ENCODE results near the gene NOTCH4.

The NOTCH4 gene

GRCh38 chr6:32177788-32178546, 45.9 kb downstream of the NOTCH4 start, which contains the start of gene RNF5:
TSS of gene RNF5 (plus strand) at chr6:32178405. CDS start at chr6:32178512, 107 bp downstream.
- no peak for TF ChIP-seq CTCF (IDR thresholded peaks at IDR 0.05)
- H3K4me2 ChIP-seq (ENCODE audit: low read length), result peak within 1 kb of the TSS; percentile 91
- no peaks in the 10 kb centered on the region for H3K27me3 ChIP-seq (ENCODE audit: control insufficient read depth, insufficient read depth, low read length)
- H3K4me3 ChIP-seq (ENCODE audit: low read depth, low read length), result peak within 1 kb of the TSS; percentile 89
- H3K4me1 ChIP-seq, result peaks cover 9% of the 10 kb centered on the region
- peak within 1 kb of the TSS; percentile 89 for H2AFZ ChIP-seq
- H3K36me3 ChIP-seq (ENCODE audit: control insufficient read depth, insufficient read depth, low read length), result no peaks in the 10 kb centered on the region
- H3K27ac ChIP-seq, result peak within 1 kb of the TSS; percentile 98
- peaks cover 9% of the 10 kb centered on the region for H3K79me2 ChIP-seq
- no peaks in the 10 kb centered on the region for H3K9me3 ChIP-seq (ENCODE audit: control insufficient read depth, low read length)
- H3K9ac ChIP-seq, result peak within 1 kb of the TSS; percentile 47

DNA sequence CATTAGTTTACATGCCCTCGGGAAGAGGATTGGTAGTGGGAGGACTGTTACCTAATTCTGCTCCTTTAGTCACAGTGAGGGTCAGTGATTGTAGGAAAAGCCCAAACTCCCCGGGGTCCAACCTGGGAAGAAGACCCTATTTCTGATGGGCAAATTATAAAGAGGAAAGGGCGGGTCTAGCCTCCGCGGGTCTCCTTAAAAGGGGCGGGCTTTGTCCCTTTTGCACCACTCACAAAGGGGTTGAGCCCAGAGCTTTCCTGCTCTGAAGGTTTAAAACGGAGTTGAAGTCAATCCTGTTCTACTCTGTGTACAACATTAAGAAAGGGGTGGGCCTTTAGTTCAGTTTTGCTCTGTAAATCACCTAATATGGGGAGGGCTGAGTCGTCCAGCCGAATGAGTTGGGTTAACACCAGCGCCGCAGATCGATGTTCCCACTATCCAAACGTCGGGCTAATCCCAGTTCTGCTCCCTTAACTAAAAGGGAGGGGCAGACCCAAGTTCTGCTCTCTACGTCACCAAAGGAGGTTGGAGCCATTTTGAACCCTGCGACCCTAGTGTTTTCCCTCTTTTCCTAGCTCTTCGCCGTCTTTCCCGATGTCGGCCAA, 46.6 kb downstream of the NOTCH4 start:
- Histone ChIP-seq H3K9ac (peak overlapping the region; percentile 25), H3K4me2 (ENCODE audit: low read length) (peak overlapping the region; percentile 91), H3K27ac (peak overlapping the region; percentile 98), H3K4me3 (ENCODE audit: low read depth, low read length) (peak overlapping the region; percentile 89), H3K36me3 (ENCODE audit: control insufficient read depth, insufficient read depth, low read length) (no peaks in the 10 kb centered on the region), H3K4me1 (peaks cover 9% of the 10 kb centered on the region), H3K27me3 (ENCODE audit: control insufficient read depth, insufficient read depth, low read length) (no peaks in the 10 kb centered on the region), H2AFZ (peak overlapping the region; percentile 89), H3K9me3 (ENCODE audit: control insufficient read depth, low read length) (no peaks in the 10 kb centered on the region), H3K79me2 (peaks cover 9% of the 10 kb centered on the region)
- TF ChIP-seq CTCF (IDR thresholded peaks at IDR 0.05), result no peak

- Histone ChIP-seq H3K27ac (peak overlapping the region; percentile 98), H3K36me3 (ENCODE audit: control insufficient read depth, insufficient read depth, low read length) (no peaks in the 10 kb centered on the region), H3K4me1 (peaks cover 9% of the 10 kb centered on the region), H3K9ac (no peak overlapping the region), H3K27me3 (ENCODE audit: control insufficient read depth, insufficient read depth, low read length) (no peaks in the 10 kb centered on the region), H3K79me2 (peaks cover 9% of the 10 kb centered on the region), H2AFZ (peak overlapping the region; percentile 89), H3K4me2 (ENCODE audit: low read length) (peak overlapping the region; percentile 91), H3K4me3 (ENCODE audit: low read depth, low read length) (peak overlapping the region; percentile 89), H3K9me3 (ENCODE audit: control insufficient read depth, low read length) (no peaks in the 10 kb centered on the region)
- TF ChIP-seq CTCF (IDR thresholded peaks at IDR 0.05), result no peak
These were observed 47.2 kb downstream of the NOTCH4 start for GRCh38 chr6:32176476-32177182.

GRCh38 chr6:32175711-32176475, 48.0 kb downstream of the NOTCH4 start, which contains the start of gene AGPAT1:
TSS of gene AGPAT1 (minus strand) at chr6:32176084. CDS start at chr6:32171496, 4,588 bp downstream.
- Histone ChIP-seq H3K4me1 (peaks cover 9% of the 10 kb centered on the region), H3K9ac (peak within 1 kb of the TSS; percentile 89), H3K4me3 (ENCODE audit: low read depth, low read length) (peak within 1 kb of the TSS; percentile 89), H3K27me3 (ENCODE audit: control insufficient read depth, insufficient read depth, low read length) (no peaks in the 10 kb centered on the region), H3K79me2 (peaks cover 9% of the 10 kb centered on the region), H3K4me2 (ENCODE audit: low read length) (peak within 1 kb of the TSS; percentile 91), H2AFZ (peak within 1 kb of the TSS; percentile 89), H3K36me3 (ENCODE audit: control insufficient read depth, insufficient read depth, low read length) (no peaks in the 10 kb centered on the region), H3K27ac (peak within 1 kb of the TSS; percentile 98), H3K9me3 (ENCODE audit: control insufficient read depth, low read length) (no peaks in the 10 kb centered on the region)
- no peak for TF ChIP-seq CTCF (IDR thresholded peaks at IDR 0.05)
